ENCODE measurements around the gene CPEB1.

CPEB1 gene

DNA sequence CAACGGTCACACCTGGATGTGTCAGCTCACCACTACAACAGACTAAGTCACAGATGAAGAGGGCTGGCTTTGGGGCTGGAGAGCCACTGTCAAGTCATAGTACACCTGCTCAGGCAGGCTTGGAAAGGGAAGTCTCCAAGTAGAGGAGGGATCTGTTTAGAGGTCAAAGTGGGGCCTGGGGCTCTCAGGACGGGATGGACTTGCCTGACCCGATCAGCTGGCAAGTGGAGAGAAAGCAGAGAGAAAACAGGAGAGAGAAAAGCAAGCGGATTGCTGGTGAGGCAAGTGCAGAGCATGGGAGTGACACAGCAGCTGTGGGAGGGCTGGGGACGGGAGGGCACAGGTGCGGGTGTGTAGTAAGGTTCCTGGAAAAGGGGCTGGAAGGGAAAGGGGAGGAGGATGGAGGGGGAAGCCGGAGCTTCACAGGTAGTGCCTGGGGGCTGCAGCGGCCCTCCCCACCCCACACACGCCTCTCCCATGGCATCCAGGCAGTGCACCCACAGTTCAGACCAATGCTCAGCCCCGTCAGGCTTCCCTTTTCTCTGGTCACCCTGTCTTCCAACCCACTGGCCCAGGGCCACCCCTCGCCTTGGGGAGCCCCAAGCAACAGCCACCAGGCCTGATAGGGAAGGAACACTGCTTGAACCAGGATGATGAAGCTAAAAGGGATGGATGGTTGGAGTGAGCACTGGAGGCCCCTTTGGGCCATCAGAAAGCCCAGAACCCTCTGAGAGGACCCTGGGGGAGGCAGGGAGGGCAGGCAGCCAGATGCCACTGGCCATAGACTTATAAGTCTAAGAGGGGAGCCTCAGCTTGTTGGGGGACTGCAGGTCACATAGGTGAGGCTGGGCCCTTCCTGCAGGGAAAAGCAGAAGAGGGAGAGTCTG lies 115.4 kb downstream of the CPEB1 start (continued):
- no peak for TF ChIP-seq ZFP69B (tag by site-specific recombination; IDR thresholded peaks at IDR 0.05)
- 0 out of 2 replicates have a peak, but pooled peaks have one; percentile 22 for TF ChIP-seq ZNF600 (tag by site-specific recombination; IDR thresholded peaks at IDR 0.05)
- no peak for TF ChIP-seq ZNF670 (tag by site-specific recombination; IDR thresholded peaks at IDR 0.05; ENCODE audit: low read depth)
- TF ChIP-seq KLF16 (tag by site-specific recombination; IDR thresholded peaks at IDR 0.05) = no peak
- TF ChIP-seq SP7 (tag by site-specific recombination; IDR thresholded peaks at IDR 0.05) = no peak
- TF ChIP-seq, protein P1, sequence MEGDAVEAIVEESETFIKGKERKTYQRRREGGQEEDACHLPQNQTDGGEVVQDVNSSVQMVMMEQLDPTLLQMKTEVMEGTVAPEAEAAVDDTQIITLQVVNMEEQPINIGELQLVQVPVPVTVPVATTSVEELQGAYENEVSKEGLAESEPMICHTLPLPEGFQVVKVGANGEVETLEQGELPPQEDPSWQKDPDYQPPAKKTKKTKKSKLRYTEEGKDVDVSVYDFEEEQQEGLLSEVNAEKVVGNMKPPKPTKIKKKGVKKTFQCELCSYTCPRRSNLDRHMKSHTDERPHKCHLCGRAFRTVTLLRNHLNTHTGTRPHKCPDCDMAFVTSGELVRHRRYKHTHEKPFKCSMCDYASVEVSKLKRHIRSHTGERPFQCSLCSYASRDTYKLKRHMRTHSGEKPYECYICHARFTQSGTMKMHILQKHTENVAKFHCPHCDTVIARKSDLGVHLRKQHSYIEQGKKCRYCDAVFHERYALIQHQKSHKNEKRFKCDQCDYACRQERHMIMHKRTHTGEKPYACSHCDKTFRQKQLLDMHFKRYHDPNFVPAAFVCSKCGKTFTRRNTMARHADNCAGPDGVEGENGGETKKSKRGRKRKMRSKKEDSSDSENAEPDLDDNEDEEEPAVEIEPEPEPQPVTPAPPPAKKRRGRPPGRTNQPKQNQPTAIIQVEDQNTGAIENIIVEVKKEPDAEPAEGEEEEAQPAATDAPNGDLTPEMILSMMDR (tag by site-specific recombination; IDR thresholded peaks at IDR 0.05) = no peak
- no peak for TF ChIP-seq ZNF792 (tag by site-specific recombination; IDR thresholded peaks at IDR 0.05)
- no peak for TF ChIP-seq ZSCAN30 (tag by site-specific recombination; IDR thresholded peaks at IDR 0.05)
- no peak for TF ChIP-seq ZNF138 (tag by site-specific recombination; IDR thresholded peaks at IDR 0.05; ENCODE audit: borderline replicate concordance)
- TF ChIP-seq ZNF302 (tag by site-specific recombination; IDR thresholded peaks at IDR 0.05; ENCODE audit: low read depth) = no peak
- TF ChIP-seq, protein P2, sequence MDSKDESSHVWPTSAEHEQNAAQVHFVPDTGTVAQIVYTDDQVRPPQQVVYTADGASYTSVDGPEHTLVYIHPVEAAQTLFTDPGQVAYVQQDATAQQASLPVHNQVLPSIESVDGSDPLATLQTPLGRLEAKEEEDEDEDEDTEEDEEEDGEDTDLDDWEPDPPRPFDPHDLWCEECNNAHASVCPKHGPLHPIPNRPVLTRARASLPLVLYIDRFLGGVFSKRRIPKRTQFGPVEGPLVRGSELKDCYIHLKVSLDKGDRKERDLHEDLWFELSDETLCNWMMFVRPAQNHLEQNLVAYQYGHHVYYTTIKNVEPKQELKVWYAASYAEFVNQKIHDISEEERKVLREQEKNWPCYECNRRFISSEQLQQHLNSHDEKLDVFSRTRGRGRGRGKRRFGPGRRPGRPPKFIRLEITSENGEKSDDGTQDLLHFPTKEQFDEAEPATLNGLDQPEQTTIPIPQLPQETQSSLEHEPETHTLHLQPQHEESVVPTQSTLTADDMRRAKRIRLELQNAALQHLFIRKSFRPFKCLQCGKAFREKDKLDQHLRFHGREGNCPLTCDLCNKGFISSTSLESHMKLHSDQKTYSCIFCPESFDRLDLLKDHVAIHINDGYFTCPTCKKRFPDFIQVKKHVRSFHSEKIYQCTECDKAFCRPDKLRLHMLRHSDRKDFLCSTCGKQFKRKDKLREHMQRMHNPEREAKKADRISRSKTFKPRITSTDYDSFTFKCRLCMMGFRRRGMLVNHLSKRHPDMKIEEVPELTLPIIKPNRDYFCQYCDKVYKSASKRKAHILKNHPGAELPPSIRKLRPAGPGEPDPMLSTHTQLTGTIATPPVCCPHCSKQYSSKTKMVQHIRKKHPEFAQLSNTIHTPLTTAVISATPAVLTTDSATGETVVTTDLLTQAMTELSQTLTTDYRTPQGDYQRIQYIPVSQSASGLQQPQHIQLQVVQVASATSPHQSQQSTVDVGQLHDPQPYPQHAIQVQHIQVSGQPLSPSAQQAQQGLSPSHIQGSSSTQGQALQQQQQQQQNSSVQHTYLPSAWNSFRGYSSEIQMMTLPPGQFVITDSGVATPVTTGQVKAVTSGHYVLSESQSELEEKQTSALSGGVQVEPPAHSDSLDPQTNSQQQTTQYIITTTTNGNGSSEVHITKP (tag by site-specific recombination; IDR thresholded peaks at IDR 0.05) = peak; percentile 86
- no peak for TF ChIP-seq ZNF146 (tag by site-specific recombination; IDR thresholded peaks at IDR 0.05)
- peak; percentile 9; the same call in 1 of the 2 replicates for TF ChIP-seq GLIS1 (tag by site-specific recombination; IDR thresholded peaks at IDR 0.05)
- no peak for TF ChIP-seq GLI2 (tag by site-specific recombination; IDR thresholded peaks at IDR 0.05; ENCODE audit: borderline replicate concordance, low read depth)
- TF ChIP-seq, protein P3, sequence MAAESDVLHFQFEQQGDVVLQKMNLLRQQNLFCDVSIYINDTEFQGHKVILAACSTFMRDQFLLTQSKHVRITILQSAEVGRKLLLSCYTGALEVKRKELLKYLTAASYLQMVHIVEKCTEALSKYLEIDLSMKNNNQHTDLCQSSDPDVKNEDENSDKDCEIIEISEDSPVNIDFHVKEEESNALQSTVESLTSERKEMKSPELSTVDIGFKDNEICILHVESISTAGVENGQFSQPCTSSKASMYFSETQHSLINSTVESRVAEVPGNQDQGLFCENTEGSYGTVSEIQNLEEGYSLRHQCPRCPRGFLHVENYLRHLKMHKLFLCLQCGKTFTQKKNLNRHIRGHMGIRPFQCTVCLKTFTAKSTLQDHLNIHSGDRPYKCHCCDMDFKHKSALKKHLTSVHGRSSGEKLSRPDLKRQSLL (tag by site-specific recombination; IDR thresholded peaks at IDR 0.05) = no peak

DNA sequence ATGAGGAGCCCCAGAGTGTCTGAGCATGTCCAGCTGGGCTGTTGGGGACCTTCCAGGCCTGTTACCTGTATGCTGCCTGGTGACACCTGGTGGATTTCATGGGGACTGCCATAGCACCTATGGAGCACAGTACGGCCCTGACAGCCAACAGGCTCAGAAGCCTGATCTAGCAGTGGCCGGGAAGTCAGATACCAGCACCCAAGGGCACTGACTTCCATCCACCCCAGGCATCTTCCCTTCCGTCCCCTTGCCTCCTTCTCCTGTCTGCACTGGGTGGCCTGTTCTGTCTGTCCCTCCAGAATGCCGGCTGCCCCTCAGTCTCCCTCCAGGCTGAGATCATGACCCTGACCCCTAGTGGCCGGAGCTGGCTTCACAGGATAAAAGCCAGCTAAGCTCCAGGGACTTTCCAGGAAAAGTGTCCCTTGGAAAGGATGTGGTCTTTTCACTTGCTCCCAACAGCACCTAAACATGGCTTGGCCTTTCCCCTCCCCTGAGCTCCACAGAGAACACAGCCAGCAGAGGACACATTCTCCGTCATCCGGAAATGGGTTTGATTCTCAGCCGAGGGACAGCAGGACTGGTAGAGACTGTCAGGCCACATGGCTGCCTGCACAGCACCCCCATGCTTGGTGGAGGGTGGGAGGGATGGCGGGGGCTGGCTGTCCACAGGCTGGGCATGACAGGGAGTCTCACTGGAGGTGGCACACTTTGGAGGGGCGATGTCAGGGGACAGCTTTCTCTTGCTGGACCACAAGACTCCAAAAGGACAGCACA lies 116.4 kb downstream of the CPEB1 start:
- Histone ChIP-seq H3K36me3 (ENCODE audit: control insufficient read depth in 2 of 2, insufficient read depth in 1 of 2, low read length in 2 of 2) (peaks cover 15 to 33% of the 10 kb centered on the region in 2 experiments), H3K9me3 (ENCODE audit: control insufficient read depth, insufficient read depth, low read depth, low read length) (no peaks in the 10 kb centered on the region), H3K27ac (ENCODE audit: extremely low read depth, low read depth, low read length) (no peak overlapping the region), H3K4me3 (ENCODE audit: low read depth, low read length) (peak overlapping the region; percentile 41), H3K4me1 (ENCODE audit: control insufficient read depth, insufficient read depth, low read length) (no peaks in the 10 kb centered on the region)
- ChIA-PET CTCF (interaction anchor here (0.5 to 2.8 kb wide), 33 partner anchors 10 to 1120 kb away, joined by 3 to 42 read pairs (median 3); partner anchors contain the start of gene RPS17), POLR2A (interaction anchor here (1.1 to 1.7 kb wide), 4 partner anchors 9 to 469 kb away, joined by 3 to 22 read pairs (median 4); partner anchors contain the start of gene RPS17)
- TF ChIP-seq SP7 (tag by site-specific recombination; IDR thresholded peaks at IDR 0.05) (peak; percentile 55), ZNF2 (tag by site-specific recombination; IDR thresholded peaks at IDR 0.05) (peak; percentile 99), ZXDB (tag by site-specific recombination; IDR thresholded peaks at IDR 0.05) (no peak), ZNF785 (tag by site-specific recombination; IDR thresholded peaks at IDR 0.05) (no peak), IKZF3 (tag by site-specific recombination; IDR thresholded peaks at IDR 0.05) (peak; percentile 89), ZSCAN30 (tag by site-specific recombination; IDR thresholded peaks at IDR 0.05) (no peak), ZNF214 (tag by site-specific recombination; IDR thresholded peaks at IDR 0.05; ENCODE audit: borderline replicate concordance) (no peak), SCRT2 (tag by site-specific recombination; IDR thresholded peaks at IDR 0.05) (peak; percentile 91), KLF10 (tag by site-specific recombination; IDR thresholded peaks at IDR 0.05) (no peak), ZNF654 (tag by site-specific recombination; IDR thresholded peaks at IDR 0.05; ENCODE audit: low read depth) (peak; percentile 48), ZBTB17 (tag by site-specific recombination; IDR thresholded peaks at IDR 0.05) (peak; percentile 74), ZBTB48 (tag by site-specific recombination; IDR thresholded peaks at IDR 0.05) (peak; percentile 90), TCF7L2 (IDR thresholded peaks at IDR 0.05; ENCODE audit: borderline replicate concordance, low read depth, low read length) (no peak), ZNF660 (tag by site-specific recombination; IDR thresholded peaks at IDR 0.05) (no peak), KLF8 (tag by site-specific recombination; IDR thresholded peaks at IDR 0.05) (no peak), RBAK (tag by site-specific recombination; IDR thresholded peaks at IDR 0.05) (no peak), ZNF366 (tag by site-specific recombination; conservative IDR thresholded peaks at IDR 0.05) (peak; percentile 40; the same call in 1 of the 2 replicates)

Data from HEK293 (cell line).